Fibroblast of villous mesenchyme (primary cell): Measurements from ENCODE around the gene TIAM2. TPM values are rescaled to one million over a fixed set of nuclear protein-coding genes. Genes with fewer than 3 reads are reported as not detected.

ENCODE experiments used
- DNase-seq: peaks from one replicate; pipeline ENCODE4 v3.0.0-alpha.2; 2010; ENCODE audit warnings: low read depth
- H3K4me3 ChIP-seq: 2 replicates; pipeline ENCODE4 v1.5.1; 2011; ENCODE audit warnings: low read depth, mild to moderate bottlenecking, low read length
- CTCF ChIP-seq: IDR thresholded peaks from 2 replicates; pipeline ENCODE4 v1.5.1; 2012; ENCODE audit warnings: low read depth, mild to moderate bottlenecking, low read length; ENCODE audit not compliant: insufficient read depth
- total RNA-seq: library from RNA; depleted of rRNA; stranded (reverse); fragments of >200 nt; gene quantifications from 2 replicates; pipeline ENCODE4 v1.2.3, GENCODE V29; 2012

The TIAM2 gene
- total RNA-seq, 1 donor = 8.6 TPM

GRCh38 chr6:155033021-155033791 is 38.1 kb downstream of the TIAM2 start:
- no peak for DNase-seq
- no peak overlapping the region for H3K4me3 ChIP-seq
- no peak for TF ChIP-seq CTCF

- TF ChIP-seq CTCF = no peak
- DNase-seq = no peak
- no peak overlapping the region for H3K4me3 ChIP-seq
Observed at GRCh38 chr6:155036907-155037306, 41.8 kb downstream of the TIAM2 start.

GRCh38 chr6:155038104-155038503 is 43.0 kb downstream of the TIAM2 start:
- no peak for TF ChIP-seq CTCF
- DNase-seq = no peak
- no peak overlapping the region for H3K4me3 ChIP-seq

- no peak for TF ChIP-seq CTCF
- no peak for DNase-seq
- no peak overlapping the region for H3K4me3 ChIP-seq
Observed at GRCh38 chr6:155038527-155038926, 43.4 kb downstream of the TIAM2 start.

- DNase-seq = no peak
- H3K4me3 ChIP-seq = no peak overlapping the region
- no peak for TF ChIP-seq CTCF
Observed at GRCh38 chr6:155039618-155040017, 44.5 kb downstream of the TIAM2 start.

- DNase-seq = no peak
- no peak overlapping the region for H3K4me3 ChIP-seq
- no peak for TF ChIP-seq CTCF
Observed at GRCh38 chr6:155040154-155040553, 45.0 kb downstream of the TIAM2 start.
